ENCODE data around the gene REC8.

The REC8 gene

GRCh38 chr14:24171422-24172260 is at the start of gene REC8:
REC8 (plus strand) TSS chr14:24172080; CDS start chr14:24172553, 473 bp downstream.
- DNase-seq (ENCODE audit: low spot score), result no peak

GRCh38 chr14:24122416-24122815 is 49.5 kb upstream of the REC8 start:
- DNase-seq (ENCODE audit: low spot score), result no peak

- no peak for DNase-seq (ENCODE audit: low spot score)
Observed at GRCh38 chr14:24122898-24123297, 49.0 kb upstream of the REC8 start.

- DNase-seq (ENCODE audit: low spot score), result no peak
Observed at GRCh38 chr14:24123424-24124417, 48.2 kb upstream of the REC8 start.

- no peak for DNase-seq (ENCODE audit: low spot score)
Observed at GRCh38 chr14:24126939-24127338, 44.9 kb upstream of the REC8 start.

GRCh38 chr14:24127673-24128072 is 44.2 kb upstream of the REC8 start:
- DNase-seq (ENCODE audit: low spot score), result no peak

- DNase-seq (ENCODE audit: low spot score), result no peak
Observed at GRCh38 chr14:24129410-24129998, 42.4 kb upstream of the REC8 start.

GRCh38 chr14:24130380-24130716 is 41.5 kb upstream of the REC8 start, which contains the start of gene FITM1:
FITM1 (plus strand) TSS chr14:24130659; CDS start chr14:24131564, 905 bp downstream.
- DNase-seq (ENCODE audit: low spot score), result no peak

GRCh38 chr14:24130717-24131548 is 40.9 kb upstream of the REC8 start:
- DNase-seq (ENCODE audit: low spot score), result no peak

GRCh38 chr14:24131549-24131966 is 40.3 kb upstream of the REC8 start:
- no peak for DNase-seq (ENCODE audit: low spot score)

- DNase-seq (ENCODE audit: low spot score), result no peak
Observed at GRCh38 chr14:24132061-24132685, 39.7 kb upstream of the REC8 start.

GRCh38 chr14:24132976-24133375 is 38.9 kb upstream of the REC8 start:
- no peak for DNase-seq (ENCODE audit: low spot score)

- DNase-seq (ENCODE audit: low spot score), result no peak
Observed at GRCh38 chr14:24133735-24134134, 38.1 kb upstream of the REC8 start.

GRCh38 chr14:24135584-24135833 is 36.4 kb upstream of the REC8 start:
- DNase-seq (ENCODE audit: low spot score), result no peak

GRCh38 chr14:24135834-24136683 is 35.8 kb upstream of the REC8 start, which contains the start of gene PSME1:
PSME1 (plus strand) TSS chr14:24136194; CDS start chr14:24136263, 69 bp downstream.
- DNase-seq (ENCODE audit: low spot score), result peak; percentile 91

- no peak for DNase-seq (ENCODE audit: low spot score)
Observed at GRCh38 chr14:24136684-24137528, 35.0 kb upstream of the REC8 start.

- no peak for DNase-seq (ENCODE audit: low spot score)
Observed at GRCh38 chr14:24137529-24138395, 34.1 kb upstream of the REC8 start.

Data from COLO829 (cell line).